OCI-LY7 (cell line): ENCODE measurements around the gene TMEM169. TPM values are rescaled to one million over a fixed set of nuclear protein-coding genes. Genes with fewer than 3 reads are reported as not detected.

Experiments
- BruUV-seq: library from RNA; stranded (reverse); fragments of 400-500 nt; replicated peaks from 2 replicates; lab custom pipeline; 2021; lab: Mats Ljungman, UMichigan
- CTCF ChIA-PET: fragments of 300-600 bp; sonication (Branson Sonifier 250); formaldehyde crosslinking; loops from one replicate; lab custom pipeline; 2022; ENCODE audit warnings: antibody characterized with exemption; ENCODE audit not compliant: unreplicated experiment; lab: Charles Lee
- POLR2A ChIA-PET: fragments of 300-600 bp; sonication (Branson Sonifier 250); formaldehyde crosslinking; loops from one replicate; lab custom pipeline; 2022; ENCODE audit warnings: antibody characterized with exemption; lab: Charles Lee
- DNase-seq: peaks from one replicate; pipeline ENCODE4 v3.0.0-alpha.2; 2015; ENCODE audit warnings: low spot score
- H2AFZ ChIP-seq: fragments of 200-600 bp; sonication (generic), shearing (Covaris generic); 2 replicates; pipeline ENCODE4 v1.6.1; 2014; ENCODE audit warnings: mild to moderate bottlenecking, antibody characterized with exemption, low read length, moderate library complexity
- H3K27ac ChIP-seq: fragments of 200-600 bp; sonication (generic); 2 replicates; pipeline ENCODE4 v1.5.1; 2014; ENCODE audit warnings: mixed run types, low read depth, mild to moderate bottlenecking, moderate library complexity, low read length, inconsistent platforms; ENCODE audit not compliant: poor library complexity, severe bottlenecking
- H3K36me3 ChIP-seq: fragments of 200-600 bp; sonication (generic); 2 replicates; pipeline ENCODE4 v1.6.1; 2014; ENCODE audit warnings: mild to moderate bottlenecking, antibody characterized with exemption, low read length, moderate library complexity, mixed read lengths; ENCODE audit not compliant: insufficient read depth
- H3K4me1 ChIP-seq: fragments of 200-600 bp; sonication (generic); 2 replicates; pipeline ENCODE4 v1.5.1; 2014; ENCODE audit warnings: mild to moderate bottlenecking, low read length; ENCODE audit not compliant: insufficient read depth, poor library complexity, severe bottlenecking
- H3K4me2 ChIP-seq: fragments of 200-600 bp; sonication (generic); 2 replicates; pipeline ENCODE4 v1.6.1; 2014; ENCODE audit warnings: mild to moderate bottlenecking, low read length
- H3K4me3 ChIP-seq: fragments of 200-600 bp; sonication (generic); 2 replicates; pipeline ENCODE4 v1.5.1; 2014; ENCODE audit warnings: mild to moderate bottlenecking, low read depth, low read length; ENCODE audit not compliant: poor library complexity, severe bottlenecking
- H3K79me2 ChIP-seq: fragments of 200-600 bp; sonication (generic); 2 replicates; pipeline ENCODE4 v1.6.1; 2016; ENCODE audit warnings: low read depth, mild to moderate bottlenecking, low read length, moderate library complexity, mixed read lengths; ENCODE audit not compliant: insufficient read depth
- H3K9me2 ChIP-seq: fragments of 200-600 bp; sonication (generic); 2 replicates; pipeline ENCODE4 v1.6.1; 2016; ENCODE audit warnings: mild to moderate bottlenecking, low read length, mixed read lengths; ENCODE audit not compliant: insufficient read depth
- H3K9me3 ChIP-seq: fragments of 200-600 bp; sonication (generic); 2 replicates; pipeline ENCODE4 v1.6.1; 2014; ENCODE audit warnings: mild to moderate bottlenecking, mixed run types, low read length, mixed read lengths
- H4K20me1 ChIP-seq: fragments of 200-600 bp; sonication (generic); 2 replicates; pipeline ENCODE4 v1.6.1; 2014; ENCODE audit warnings: mild to moderate bottlenecking, antibody characterized with exemption, low read length, moderate library complexity, mixed read lengths; ENCODE audit not compliant: insufficient read depth
- CTCF ChIP-seq: fragments of 200-600 bp; sonication (generic); conservative IDR thresholded peaks from 2 replicates; pipeline ENCODE4 v1.5.1; 2014; ENCODE audit warnings: mild to moderate bottlenecking, antibody characterized with exemption, low read length, moderate library complexity, mixed read lengths
- EZH2phosphoT487 ChIP-seq: fragments of 200-600 bp; sonication (generic); IDR thresholded peaks from 2 replicates; pipeline ENCODE4 v1.6.1; 2018; ENCODE audit warnings: low read depth, borderline replicate concordance, mild to moderate bottlenecking, mixed run types, antibody characterized with exemption, low read length, moderate library complexity, mixed read lengths
- intact Hi-C: fragments of 100-400 bp; cut with micrococcal nuclease; formaldehyde crosslinking; loops from one replicate; pipeline ENCODE4 v1.10.0; 2022; ENCODE audit not compliant: unreplicated experiment
- total RNA-seq, 2 experiments: library from RNA; depleted of rRNA in 1 of 2; stranded (reverse); fragments of >200 nt in 1 of 2; shearing (Covaris generic) in 1 of 2; gene quantifications; 2 replicates each; pipeline ENCODE4 v1.2.3, GENCODE V29; 2014 to 2022

TMEM169 gene
- total RNA-seq, 2 experiments from 2014 or later, result 0.09 to 0.42 TPM

GRCh38 chr2:216130346-216130971 is 48.7 kb downstream of the TMEM169 start:
- no peak overlapping the region for H2AFZ ChIP-seq
- no peak for DNase-seq
- CTCF ChIA-PET, result no interaction called here
- intact Hi-C loops, result no loop called here
- H3K9me2 ChIP-seq, result no peaks in the 10 kb centered on the region
- H3K9me3 ChIP-seq, result no peaks in the 10 kb centered on the region
- H4K20me1 ChIP-seq, result peaks cover 26% of the 10 kb centered on the region; the same call in 1 of the 2 replicates
- H3K4me2 ChIP-seq, result no peak overlapping the region
- no TSS peak for BruUV-seq
- H3K4me3 ChIP-seq, result no peak overlapping the region
- no peaks in the 10 kb centered on the region for H3K4me1 ChIP-seq
- H3K79me2 ChIP-seq, result peaks cover 40% of the 10 kb centered on the region; the same call in 1 of the 2 replicates
- POLR2A ChIA-PET, result interaction anchor here (1.4 to 2.0 kb wide), 2 partner anchors 10 to 11 kb away, joined by 3 to 8 read pairs; no protein-coding TSS in a partner anchor
- no peak for TF ChIP-seq CTCF
- TF ChIP-seq EZH2phosphoT487, result no peak
- peaks cover 99% of the 10 kb centered on the region for H3K36me3 ChIP-seq
- no peak overlapping the region for H3K27ac ChIP-seq

- CTCF ChIA-PET, result no interaction called here
- Histone ChIP-seq H3K4me3 (no peak overlapping the region), H3K4me1 (no peaks in the 10 kb centered on the region), H2AFZ (no peak overlapping the region), H4K20me1 (peaks cover 26% of the 10 kb centered on the region; the same call in 1 of the 2 replicates), H3K79me2 (peaks cover 31% of the 10 kb centered on the region; the same call in 1 of the 2 replicates), H3K4me2 (no peak overlapping the region), H3K27ac (no peak overlapping the region), H3K36me3 (peaks cover 98% of the 10 kb centered on the region), H3K9me3 (no peaks in the 10 kb centered on the region), H3K9me2 (no peaks in the 10 kb centered on the region)
- no peak for DNase-seq
- no peak for TF ChIP-seq EZH2phosphoT487
- TF ChIP-seq CTCF, result no peak
- BruUV-seq, result no TSS peak
- POLR2A ChIA-PET, result interaction anchor here (0.5 to 2.0 kb wide), 4 partner anchors 10 to 36 kb away, joined by 3 to 8 read pairs (median 4); no protein-coding TSS in a partner anchor
- intact Hi-C loops, result no loop called here
Measured at GRCh38 chr2:216131175-216131926, 49.6 kb downstream of the TMEM169 start.
